ENCODE measurements around the gene LYRM1.

LYRM1 gene

DNA sequence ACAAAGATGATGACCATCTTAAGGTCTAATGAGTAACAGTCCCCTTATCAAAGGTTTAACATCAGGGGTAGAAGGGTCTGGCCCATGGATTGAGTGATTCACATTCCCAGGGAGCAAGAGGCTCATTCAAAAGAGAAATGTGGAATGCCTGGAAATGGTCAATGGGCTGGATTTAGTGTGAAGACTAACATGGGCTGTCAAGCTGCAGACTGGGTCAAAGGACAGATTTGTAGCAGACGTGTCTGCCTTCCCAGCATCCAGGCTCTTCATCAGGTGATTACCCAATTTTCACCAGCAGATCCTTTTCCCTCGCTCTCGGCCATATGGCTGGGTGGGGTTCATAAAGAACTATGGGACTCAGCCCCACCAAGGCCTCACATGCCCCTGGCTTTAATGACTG is 27.2 kb upstream of the LYRM1 start:
- DNase-seq = no peak

DNA sequence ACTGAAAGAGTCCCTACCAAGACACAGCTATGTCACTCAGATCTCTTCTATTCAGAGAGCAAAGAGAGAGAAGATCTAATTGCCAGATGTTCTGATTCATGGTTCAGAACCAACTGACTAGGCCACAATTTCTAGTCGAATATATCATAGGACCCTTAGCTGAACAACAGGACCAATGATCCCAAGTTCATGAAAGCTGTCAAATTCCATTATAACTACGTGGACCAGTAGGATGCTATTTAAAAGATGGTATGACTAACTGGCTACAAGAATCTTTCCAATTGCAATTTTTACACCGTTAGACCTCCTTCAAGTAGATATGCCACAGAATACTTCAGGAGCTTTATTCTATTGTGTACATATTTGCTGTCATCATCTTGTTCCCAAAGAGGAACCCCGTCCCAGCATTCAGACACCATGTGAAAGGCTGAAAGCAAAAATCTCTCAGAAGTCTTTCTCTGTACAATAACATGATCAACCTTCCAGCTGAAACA is 26.4 kb upstream of the LYRM1 start:
- no peak for DNase-seq

DNA sequence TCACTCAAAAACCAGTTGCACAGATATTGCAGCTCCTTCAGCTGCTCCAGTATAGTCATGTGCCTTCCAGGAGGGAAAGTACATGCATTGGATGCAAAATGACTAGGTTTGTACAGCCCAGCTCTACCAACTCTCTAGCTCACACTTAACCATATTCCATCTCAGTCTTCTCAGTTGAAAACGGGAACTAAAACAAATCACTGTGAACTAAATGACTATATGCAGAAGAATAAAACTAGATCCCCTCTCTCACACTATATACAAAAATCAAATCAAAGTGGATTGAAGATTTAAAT is 25.3 kb upstream of the LYRM1 start:
- no peak for DNase-seq

DNA sequence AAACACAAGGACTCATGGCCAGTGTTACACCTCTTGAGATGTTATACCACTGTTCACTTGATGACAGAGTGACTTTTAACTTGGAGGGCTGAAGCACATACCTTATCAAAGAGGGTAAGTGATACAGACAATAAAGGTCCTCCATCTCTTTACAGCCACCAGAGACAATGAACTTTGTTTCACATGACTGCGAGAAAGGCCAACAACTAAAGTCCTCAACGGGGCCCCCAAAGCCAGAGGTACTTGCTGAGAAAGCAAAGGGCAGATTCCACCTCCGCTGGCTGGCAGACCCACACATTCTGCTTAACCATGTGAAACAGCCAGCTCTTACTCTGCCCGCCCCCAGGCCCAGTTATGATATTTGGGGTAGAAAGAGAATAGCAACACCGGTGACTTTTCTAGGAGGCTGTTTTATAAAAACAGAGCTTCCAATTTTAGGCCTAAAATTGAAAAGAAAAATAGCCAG is 21.9 kb upstream of the LYRM1 start:
- DNase-seq = no peak

DNA sequence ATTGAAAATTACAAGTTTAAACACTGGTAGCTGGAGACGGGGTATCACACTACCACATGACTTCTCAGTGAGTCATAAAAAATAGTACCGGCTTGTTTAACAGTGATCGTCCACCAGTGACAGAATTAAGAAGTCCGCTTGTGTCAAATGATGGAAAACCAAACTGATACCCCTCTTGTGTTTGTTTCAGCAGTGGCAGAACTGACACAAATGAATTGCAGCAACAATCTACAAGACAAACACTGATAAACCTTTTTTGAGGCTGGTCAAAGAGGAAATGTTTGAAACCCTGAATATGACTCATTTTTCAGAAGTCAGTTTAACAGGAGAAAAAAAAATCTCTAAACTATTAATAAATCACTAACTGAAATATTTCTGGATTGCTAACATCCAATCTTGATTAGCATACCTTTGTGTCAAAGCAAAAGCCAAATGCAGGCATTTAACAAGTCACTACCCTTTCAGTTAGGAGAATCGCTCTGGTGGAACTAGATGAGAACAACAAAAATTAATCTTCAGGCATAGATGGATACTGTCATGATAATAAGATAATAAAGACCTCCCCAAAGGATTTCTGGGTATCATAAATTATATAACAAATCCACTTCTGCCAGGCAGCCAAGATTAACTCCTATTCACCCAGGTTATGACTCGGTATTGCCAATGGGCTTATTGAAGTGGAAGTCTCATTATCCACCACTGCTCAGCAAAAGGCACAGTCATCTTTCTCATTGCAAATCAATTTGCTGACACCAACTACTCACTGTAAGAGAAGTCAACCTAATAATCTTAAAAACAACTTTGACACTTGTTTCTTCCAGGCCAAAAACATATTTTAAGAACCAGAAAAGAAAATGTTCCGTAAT is 21.2 kb upstream of the LYRM1 start:
- no peak for DNase-seq

- DNase-seq = no peak
Measured at GRCh38 chr16:20880867-20881502, 19.6 kb upstream of the LYRM1 start.

DNA sequence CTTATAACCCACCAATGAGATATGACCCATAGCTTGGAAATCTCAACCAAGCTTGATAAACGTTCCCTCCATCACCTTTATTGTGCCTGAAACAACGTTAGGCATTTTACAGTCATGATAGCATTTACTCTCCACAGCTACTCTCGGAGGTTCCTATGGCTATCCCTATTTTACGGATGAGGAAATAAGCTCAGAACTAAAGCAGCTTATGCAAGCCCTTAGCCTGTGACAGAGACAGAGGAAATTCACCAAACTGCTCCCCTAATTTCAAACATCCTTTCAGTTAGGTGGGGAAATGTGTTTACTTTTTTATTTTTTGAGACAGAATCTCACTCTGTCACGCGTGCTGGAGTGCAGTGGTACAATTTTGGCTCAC is 19.1 kb upstream of the LYRM1 start:
- DNase-seq = no peak

- DNase-seq = no peak
Measured at GRCh38 chr16:20883554-20884239, 16.9 kb upstream of the LYRM1 start.

- DNase-seq = no peak
Measured at GRCh38 chr16:20884240-20884556, 16.4 kb upstream of the LYRM1 start.

DNA sequence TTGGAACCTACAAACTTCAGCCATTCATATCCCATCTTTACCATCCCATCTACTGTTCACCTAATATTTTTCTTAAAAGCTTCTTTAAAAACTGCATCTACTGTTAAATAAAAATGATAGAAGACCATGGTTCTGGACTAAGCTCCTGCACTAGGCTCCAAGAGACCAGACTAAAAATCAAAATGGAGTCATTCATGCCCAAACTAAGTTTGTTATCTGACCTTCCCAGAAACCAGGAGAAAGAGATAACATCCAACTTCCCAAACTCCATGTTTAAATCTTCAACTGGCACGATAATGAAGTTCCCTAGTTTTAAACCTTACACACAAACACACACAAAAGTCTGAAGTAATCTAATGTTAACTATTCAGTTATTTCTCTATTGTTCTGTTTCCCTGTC is 14.3 kb upstream of the LYRM1 start:
- DNase-seq = no peak

DNA sequence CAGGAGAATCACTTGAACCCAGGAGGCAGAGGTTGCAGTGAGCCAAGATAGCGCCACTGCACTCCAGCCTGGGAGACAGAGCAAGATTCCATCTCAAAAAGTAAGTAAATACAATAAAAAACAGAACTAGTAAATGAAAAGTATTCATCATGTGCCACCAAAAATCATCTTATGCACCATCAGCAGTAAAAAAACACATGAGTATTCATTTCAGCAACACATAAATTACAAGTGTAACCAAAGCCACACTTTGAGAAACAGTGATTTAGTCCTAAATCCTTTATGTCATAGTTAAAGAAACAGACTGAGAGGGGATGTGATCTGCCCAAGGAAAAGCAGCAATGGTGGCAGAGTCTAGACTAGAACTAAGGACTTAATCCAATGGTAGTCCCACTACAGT is 13.4 kb upstream of the LYRM1 start:
- DNase-seq = no peak

GRCh38 chr16:20889625-20890275 is 10.8 kb upstream of the LYRM1 start:
- no peak for DNase-seq

GRCh38 chr16:20894388-20894787 is 6.2 kb upstream of the LYRM1 start:
- no peak for DNase-seq

DNA sequence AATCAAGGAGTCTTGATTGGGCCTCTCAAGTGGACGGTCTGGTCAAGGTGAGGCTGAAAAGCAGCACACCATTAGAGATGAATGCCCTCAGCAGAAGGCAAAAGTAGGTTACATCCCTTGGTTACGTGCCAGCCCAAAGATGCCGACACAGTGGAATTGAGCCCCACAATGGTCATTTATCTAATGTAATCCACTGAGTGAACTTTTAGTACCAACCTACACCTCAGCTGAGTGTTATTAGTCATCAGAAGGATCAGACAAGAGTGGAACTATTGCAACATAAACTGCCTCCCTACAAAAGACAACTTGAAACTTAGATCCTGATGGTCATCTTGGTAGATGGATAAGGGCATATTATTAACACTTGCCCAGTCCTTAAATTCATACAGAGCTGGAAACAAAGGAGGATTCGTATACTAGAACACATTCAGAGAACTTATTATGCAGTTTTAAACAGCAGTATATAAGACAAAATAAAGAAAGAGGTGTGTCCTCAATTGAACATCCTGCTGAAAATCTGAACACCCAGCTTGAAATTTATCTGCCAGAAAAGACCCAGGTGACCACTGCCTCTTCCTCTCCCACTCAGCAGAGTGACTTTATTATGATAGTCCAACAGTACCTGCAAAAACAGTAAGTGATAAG is 3.2 kb upstream of the LYRM1 start:
- no peak for DNase-seq

DNA sequence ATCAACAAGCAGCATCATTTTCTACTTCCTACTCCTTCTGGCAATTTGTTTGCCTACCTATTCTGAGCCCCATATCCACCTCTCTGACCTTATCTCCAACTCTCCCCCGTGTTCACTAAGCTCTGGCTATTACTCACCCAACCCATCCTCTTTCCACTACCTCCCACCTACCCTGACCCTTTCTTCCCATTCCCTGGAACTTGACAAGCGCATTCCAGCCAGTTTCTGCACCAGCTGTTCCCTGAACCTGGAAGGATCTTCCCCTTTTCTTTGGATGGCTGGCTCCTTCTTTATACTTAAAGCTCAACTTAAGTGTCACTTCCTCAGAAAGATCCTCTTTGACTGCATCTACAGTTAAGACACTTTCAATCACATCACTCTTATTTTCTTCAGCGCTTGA is 2.6 kb upstream of the LYRM1 start:
- no peak for DNase-seq

- DNase-seq = no peak
Measured at GRCh38 chr16:20899071-20899470, 1.5 kb upstream of the LYRM1 start.

DNA sequence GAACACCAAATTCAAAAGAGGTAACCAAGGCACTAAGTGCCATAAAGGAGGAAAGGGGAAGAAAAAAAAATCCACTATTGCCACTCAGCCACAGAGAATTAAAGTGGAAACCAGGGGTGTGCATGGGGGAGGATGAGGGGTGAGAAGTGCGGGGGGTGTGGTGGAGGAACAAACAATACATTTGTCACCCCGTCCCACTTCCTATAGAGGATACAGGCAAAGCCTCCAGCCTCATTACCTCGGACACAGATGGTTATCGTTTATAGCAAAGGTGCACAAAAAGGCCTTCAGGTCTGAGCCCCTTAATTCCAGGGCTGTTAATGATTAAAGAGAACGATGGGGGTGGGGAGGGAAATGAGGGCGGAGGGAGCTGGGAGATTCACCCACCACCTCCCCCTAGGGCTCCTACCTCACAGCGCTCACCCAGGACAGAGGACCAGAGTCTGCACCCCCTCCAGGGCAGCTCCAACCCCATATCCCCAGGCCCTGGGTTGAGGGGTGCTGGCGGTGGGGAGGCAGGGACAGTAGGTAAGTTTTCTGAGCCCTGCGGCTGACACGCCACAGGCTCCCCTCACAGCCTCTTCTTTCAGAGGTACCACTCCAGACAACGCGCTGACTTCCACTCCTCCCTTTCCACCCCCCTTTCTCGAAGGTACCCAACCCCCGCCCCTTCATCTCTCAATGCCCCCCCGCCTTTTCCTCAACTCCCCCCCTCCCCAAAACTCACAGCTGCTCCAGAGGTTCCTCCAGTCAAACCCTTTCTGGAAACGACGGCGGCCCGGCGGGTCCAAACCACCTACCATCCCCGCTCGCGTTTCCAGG is 883 bp upstream of the LYRM1 start:
- no peak for DNase-seq

GRCh38 chr16:20901068-20901435 is 481 bp downstream of the LYRM1 start:
- peak; percentile 22 for DNase-seq

- no peak for DNase-seq
Measured at GRCh38 chr16:20901436-20902112, 1.0 kb downstream of the LYRM1 start.

DNA sequence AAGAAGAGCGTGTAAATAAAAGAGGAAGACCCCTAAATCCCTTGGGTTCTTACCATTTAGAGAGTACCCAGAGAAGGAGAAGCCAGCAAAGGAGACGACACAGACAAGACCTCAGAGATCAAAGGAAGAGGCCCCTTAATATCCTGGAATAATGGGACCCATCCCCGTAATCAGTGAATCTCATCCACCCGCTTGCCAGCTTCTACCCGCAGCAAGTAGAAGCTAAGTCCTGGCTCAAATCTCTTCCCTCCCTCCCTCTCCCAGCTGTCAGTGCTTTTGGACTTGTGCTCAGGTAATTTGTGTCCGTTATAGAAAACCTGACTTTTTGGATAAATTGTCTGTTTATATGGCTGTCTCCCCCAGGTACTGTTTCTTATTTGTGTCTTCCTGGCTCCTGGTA is 1.9 kb downstream of the LYRM1 start:
- no peak for DNase-seq

DNA sequence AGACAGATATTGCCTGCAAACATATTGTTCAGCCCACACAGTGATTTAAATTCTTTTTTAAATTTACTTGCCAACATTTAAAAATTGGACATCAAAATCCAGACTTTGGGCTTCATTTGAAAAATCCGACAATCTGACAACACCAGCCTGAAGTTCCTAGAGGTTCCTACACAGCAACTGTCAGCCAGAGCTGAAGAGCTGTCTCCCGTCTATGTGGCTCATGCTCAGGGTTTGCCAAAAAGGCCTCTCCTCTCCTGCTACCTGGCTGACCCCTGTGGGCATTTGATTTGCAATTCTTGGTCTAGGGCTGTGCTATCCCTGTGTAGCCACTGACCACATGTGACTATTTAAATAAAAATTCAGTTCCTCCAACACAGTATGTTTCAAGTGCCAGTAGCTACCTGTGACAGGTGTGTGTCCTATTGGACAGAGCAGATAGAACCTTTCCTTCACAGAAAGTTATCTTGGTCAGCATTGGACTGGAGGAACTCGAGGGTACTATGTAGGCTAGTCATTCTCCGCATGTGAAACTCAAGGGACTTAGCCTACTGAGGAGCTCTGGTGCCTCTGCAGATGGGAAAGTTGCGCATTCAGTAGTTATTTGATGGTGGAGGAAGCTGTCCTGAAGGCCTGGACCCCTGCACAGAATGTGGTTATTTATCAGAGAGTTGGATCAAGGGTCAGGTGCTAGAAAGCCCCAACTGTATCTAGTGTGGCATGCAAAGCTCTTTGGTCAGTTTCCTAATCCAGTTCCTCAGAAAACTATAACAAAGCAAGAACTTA is 2.7 kb downstream of the LYRM1 start:
- no peak for DNase-seq
